CD1c-positive myeloid dendritic cell (primary cell): Measurements from ENCODE around the gene PINK1.
"Not testable (repeated sequence)": the region's sequence is repeated elsewhere in the genome, so short reads cannot be mapped to it uniquely, and the experiment has no call there.

Experiments used
- DNase-seq: peaks from one replicate; pipeline ENCODE4 v3.0.0-alpha.2; 2016; ENCODE audit errors: extremely low spot score

PINK1 gene

GRCh38 chr1:20633190-20634064, at the start of gene PINK1:
PINK1 (plus strand) TSS chr1:20633458; CDS start chr1:20633549, 91 bp downstream.
- peak; percentile 94 for DNase-seq

- peak; percentile 9 for DNase-seq
Measured at GRCh38 chr1:20584890-20585289, 48.4 kb upstream of the PINK1 start.

GRCh38 chr1:20586953-20587660, 46.2 kb upstream of the PINK1 start:
- peak; percentile 17 for DNase-seq

GRCh38 chr1:20587661-20588053, 45.6 kb upstream of the PINK1 start:
- peak; percentile 75 for DNase-seq

GRCh38 chr1:20588634-20589225, 44.5 kb upstream of the PINK1 start, which contains the start of gene CDA:
CDA (plus strand) TSS chr1:20589097; CDS start chr1:20589130, 33 bp downstream.
- DNase-seq, result peak; percentile 66

GRCh38 chr1:20589331-20590278, 43.7 kb upstream of the PINK1 start:
- DNase-seq, result peak; percentile 93

- peak; percentile 92 for DNase-seq
Measured at GRCh38 chr1:20590306-20590777, 42.9 kb upstream of the PINK1 start.

GRCh38 chr1:20593756-20594155, 39.5 kb upstream of the PINK1 start:
- no peak for DNase-seq

- no peak for DNase-seq
Measured at GRCh38 chr1:20594746-20595145, 38.5 kb upstream of the PINK1 start.

- DNase-seq, result no peak
Measured at GRCh38 chr1:20596106-20596505, 37.2 kb upstream of the PINK1 start.

GRCh38 chr1:20597650-20598049, 35.6 kb upstream of the PINK1 start:
- DNase-seq, result peak; percentile 75

GRCh38 chr1:20600156-20600555, 33.1 kb upstream of the PINK1 start:
- DNase-seq, result no peak

GRCh38 chr1:20601129-20601825, 32.0 kb upstream of the PINK1 start:
- no peak for DNase-seq

- DNase-seq, result no peak
Measured at GRCh38 chr1:20602851-20603450, 30.3 kb upstream of the PINK1 start.

- DNase-seq, result peak; percentile 38
Measured at GRCh38 chr1:20603504-20604464, 29.5 kb upstream of the PINK1 start.

GRCh38 chr1:20604678-20605077, 28.6 kb upstream of the PINK1 start:
- DNase-seq, result peak; percentile 23

GRCh38 chr1:20606801-20607570, 26.3 kb upstream of the PINK1 start:
- not testable (repeated sequence) for DNase-seq

GRCh38 chr1:20609541-20609940, 23.7 kb upstream of the PINK1 start:
- DNase-seq, result no peak
